PC-3 (cell line): ENCODE results near the gene STT3A.

Experiments used
- EZH2 ChIP-seq: fragments of 300-600 bp; sonication (generic); IDR thresholded peaks from one replicate; pipeline ENCODE4 v1.6.1; 2017; ENCODE audit warnings: antibody characterized with exemption, mild to moderate bottlenecking, low read length; ENCODE audit not compliant: unreplicated experiment
- EZH2phosphoT487 ChIP-seq: fragments of 300-600 bp; sonication (generic); IDR thresholded peaks from 2 replicates; pipeline ENCODE4 v1.6.1; 2018; ENCODE audit warnings: mild to moderate bottlenecking, antibody characterized with exemption, low read length, borderline replicate concordance
- TF ChIP-seq, protein P1 (sequence below): fragments of 300-600 bp; sonication (generic); conservative IDR thresholded peaks from 2 replicates; pipeline ENCODE4 v1.5.1; 2017; ENCODE audit warnings: antibody characterized with exemption, low read depth, mild to moderate bottlenecking, low read length

DNA sequence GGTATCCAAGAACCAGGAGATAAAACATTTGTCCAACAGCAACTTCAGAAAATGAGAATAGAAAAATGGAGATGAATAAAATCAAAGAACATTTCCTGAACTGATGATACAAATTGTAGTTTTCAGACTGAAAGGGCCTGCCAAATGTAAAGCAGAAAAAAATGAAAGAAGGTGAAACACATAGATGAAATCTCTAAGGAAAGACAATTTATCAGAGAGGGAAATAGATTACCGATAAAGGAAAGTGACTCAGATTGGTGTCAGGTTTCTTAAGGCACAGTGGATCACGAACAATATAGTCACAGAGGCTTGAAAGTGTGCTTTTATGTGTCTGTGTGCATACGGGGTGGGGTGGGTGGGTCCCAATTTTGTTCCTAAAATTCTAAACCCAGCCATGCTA, 4.1 kb upstream of the STT3A start:
- TF ChIP-seq EZH2 (no peak), EZH2phosphoT487 (no peak)
- TF ChIP-seq, protein P1, sequence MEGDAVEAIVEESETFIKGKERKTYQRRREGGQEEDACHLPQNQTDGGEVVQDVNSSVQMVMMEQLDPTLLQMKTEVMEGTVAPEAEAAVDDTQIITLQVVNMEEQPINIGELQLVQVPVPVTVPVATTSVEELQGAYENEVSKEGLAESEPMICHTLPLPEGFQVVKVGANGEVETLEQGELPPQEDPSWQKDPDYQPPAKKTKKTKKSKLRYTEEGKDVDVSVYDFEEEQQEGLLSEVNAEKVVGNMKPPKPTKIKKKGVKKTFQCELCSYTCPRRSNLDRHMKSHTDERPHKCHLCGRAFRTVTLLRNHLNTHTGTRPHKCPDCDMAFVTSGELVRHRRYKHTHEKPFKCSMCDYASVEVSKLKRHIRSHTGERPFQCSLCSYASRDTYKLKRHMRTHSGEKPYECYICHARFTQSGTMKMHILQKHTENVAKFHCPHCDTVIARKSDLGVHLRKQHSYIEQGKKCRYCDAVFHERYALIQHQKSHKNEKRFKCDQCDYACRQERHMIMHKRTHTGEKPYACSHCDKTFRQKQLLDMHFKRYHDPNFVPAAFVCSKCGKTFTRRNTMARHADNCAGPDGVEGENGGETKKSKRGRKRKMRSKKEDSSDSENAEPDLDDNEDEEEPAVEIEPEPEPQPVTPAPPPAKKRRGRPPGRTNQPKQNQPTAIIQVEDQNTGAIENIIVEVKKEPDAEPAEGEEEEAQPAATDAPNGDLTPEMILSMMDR: no peak
